Suprapubic skin (tissue), 4 donors: Measurements from ENCODE around the gene WDR26.

Source experiments
- EP300 ChIP-seq: sonication (generic); formaldehyde crosslinking; IDR thresholded peaks from one replicate; pipeline ENCODE4 v1.6.1; 2017; ENCODE audit warnings: antibody characterized with exemption
- POLR2A ChIP-seq, 2 donors: fragments of 450-650 bp; IDR thresholded peaks; one replicate each; pipeline ENCODE4 v1.6.1; 2017; ENCODE audit warnings: antibody characterized with exemption in 2 of 2, mild to moderate bottlenecking in 2 of 2, moderate library complexity in 2 of 2
- POLR2AphosphoS5 ChIP-seq, 3 donors: sonication (generic); formaldehyde crosslinking; IDR thresholded peaks; one replicate each; pipeline ENCODE4 v1.6.1; 2017; ENCODE audit warnings: antibody characterized with exemption in 3 of 3
- TF ChIP-seq, protein P1 (sequence below), 2 donors: fragments of 200-600 bp in 1 of 2; fragments of 450-650 bp in 1 of 2; sonication (generic) in 1 of 2; IDR thresholded peaks; one replicate each; pipeline ENCODE4 v1.5.1; 2016 to 2019; ENCODE audit warnings: antibody characterized with exemption in 2 of 2, mild to moderate bottlenecking in 1 of 2, moderate library complexity in 1 of 2

DNA sequence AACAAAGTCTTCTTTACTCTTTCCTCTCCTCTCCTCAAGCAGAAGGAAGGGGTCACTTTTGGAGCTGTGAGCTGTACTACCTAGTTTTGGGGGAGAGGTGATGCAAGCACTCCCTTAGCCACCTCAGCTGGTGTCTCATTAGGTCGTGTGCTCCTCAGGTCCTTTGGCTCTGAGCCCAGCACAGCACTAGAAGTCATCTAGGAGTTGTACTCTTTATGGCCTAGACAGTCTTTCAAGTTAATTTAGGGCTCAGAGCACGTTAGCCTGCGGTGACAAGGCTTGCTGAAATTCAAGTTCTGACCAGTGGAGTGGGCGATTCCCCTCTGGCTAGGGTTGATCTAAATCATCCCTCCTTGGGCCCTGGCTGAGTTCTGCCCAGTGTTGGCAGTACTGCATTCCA, 48.0 kb upstream of the WDR26 start:
- TF ChIP-seq, protein P1, sequence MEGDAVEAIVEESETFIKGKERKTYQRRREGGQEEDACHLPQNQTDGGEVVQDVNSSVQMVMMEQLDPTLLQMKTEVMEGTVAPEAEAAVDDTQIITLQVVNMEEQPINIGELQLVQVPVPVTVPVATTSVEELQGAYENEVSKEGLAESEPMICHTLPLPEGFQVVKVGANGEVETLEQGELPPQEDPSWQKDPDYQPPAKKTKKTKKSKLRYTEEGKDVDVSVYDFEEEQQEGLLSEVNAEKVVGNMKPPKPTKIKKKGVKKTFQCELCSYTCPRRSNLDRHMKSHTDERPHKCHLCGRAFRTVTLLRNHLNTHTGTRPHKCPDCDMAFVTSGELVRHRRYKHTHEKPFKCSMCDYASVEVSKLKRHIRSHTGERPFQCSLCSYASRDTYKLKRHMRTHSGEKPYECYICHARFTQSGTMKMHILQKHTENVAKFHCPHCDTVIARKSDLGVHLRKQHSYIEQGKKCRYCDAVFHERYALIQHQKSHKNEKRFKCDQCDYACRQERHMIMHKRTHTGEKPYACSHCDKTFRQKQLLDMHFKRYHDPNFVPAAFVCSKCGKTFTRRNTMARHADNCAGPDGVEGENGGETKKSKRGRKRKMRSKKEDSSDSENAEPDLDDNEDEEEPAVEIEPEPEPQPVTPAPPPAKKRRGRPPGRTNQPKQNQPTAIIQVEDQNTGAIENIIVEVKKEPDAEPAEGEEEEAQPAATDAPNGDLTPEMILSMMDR (IDR thresholded peaks at IDR 0.05): no peak
- no peak for TF ChIP-seq POLR2A (IDR thresholded peaks at IDR 0.05)
- no peak for TF ChIP-seq EP300
- no peak for TF ChIP-seq POLR2AphosphoS5 (IDR thresholded peaks at IDR 0.05)
